IMR-90 (cell line): ENCODE data around the gene TMEM30A. TPM values are rescaled to one million over a fixed set of nuclear protein-coding genes. Genes with fewer than 3 reads are reported as not detected.

Experiments used
- ATAC-seq: fragments of 200-7000 bp; cut with Tn5 transposase; 2 replicates; pipeline ENCODE4 v1.9.1; 2020; ENCODE audit warnings: low read depth, mild to moderate bottlenecking, moderate library complexity
- BruUV-seq: library from RNA; stranded (reverse); fragments of 400-500 nt; replicated peaks from 2 replicates; lab custom pipeline; 2021; lab: Mats Ljungman, UMichigan
- CTCF ChIA-PET: fragments of 300-600 bp; formaldehyde crosslinking; extraction: SDS; loops from one replicate; lab custom pipeline; 2021; ENCODE audit warnings: antibody characterized with exemption; lab: Yijun Ruan, JAX
- POLR2A ChIA-PET: fragments of 300-600 bp; sonication (Branson Sonifier 250); formaldehyde crosslinking; loops from one replicate; lab custom pipeline; 2022; ENCODE audit warnings: antibody characterized with exemption; ENCODE audit not compliant: unreplicated experiment; lab: Charles Lee
- DNase-seq: peaks from one replicate; pipeline ENCODE4 v3.0.0; 2013
- H2AFZ ChIP-seq: replicated peaks from 2 replicates; pipeline ENCODE3; 2013; ENCODE audit warnings: low read length, mild to moderate bottlenecking; ENCODE audit not compliant: poor library complexity
- H2AK5ac ChIP-seq: 2 replicates; pipeline ENCODE4 v1.6.1; 2013; ENCODE audit warnings: low read depth, low read length, inconsistent platforms
- H2AK9ac ChIP-seq: replicated peaks from 2 replicates; pipeline ENCODE3; 2013; ENCODE audit warnings: mild to moderate bottlenecking, low read depth, low read length, moderate library complexity; ENCODE audit not compliant: poor library complexity
- H2BK120ac ChIP-seq: 2 replicates; pipeline ENCODE4 v1.6.1; 2013; ENCODE audit warnings: low read depth, low read length, inconsistent platforms
- H2BK15ac ChIP-seq: 3 replicates; pipeline ENCODE4 v1.6.1; 2013; ENCODE audit warnings: low read depth, low read length, inconsistent platforms
- H2BK20ac ChIP-seq: 2 replicates; pipeline ENCODE4 v1.6.1; 2013; ENCODE audit warnings: low read depth, mild to moderate bottlenecking, inconsistent platforms, low read length, moderate library complexity
- H2BK5ac ChIP-seq: 2 replicates; pipeline ENCODE4 v1.6.1; 2013; ENCODE audit warnings: mild to moderate bottlenecking, low read depth, low read length, inconsistent platforms; ENCODE audit not compliant: poor library complexity, severe bottlenecking
- H3K14ac ChIP-seq: replicated peaks from 2 replicates; pipeline ENCODE4 v1.6.1; 2013; ENCODE audit warnings: low read depth, low read length, inconsistent platforms
- H3K18ac ChIP-seq: 2 replicates; pipeline ENCODE4 v1.6.1; 2013; ENCODE audit warnings: low read depth, low read length, control low read depth
- H3K23ac ChIP-seq: 2 replicates; pipeline ENCODE4 v1.6.1; 2013; ENCODE audit warnings: low read depth, low read length, inconsistent platforms
- H3K27ac ChIP-seq: 2 replicates; pipeline ENCODE4 v1.5.1; 2013; ENCODE audit warnings: mild to moderate bottlenecking, control low read depth, low read length; ENCODE audit not compliant: insufficient read depth
- H3K27me3 ChIP-seq: 2 replicates; pipeline ENCODE4 v1.6.1; 2013; ENCODE audit warnings: low read length; ENCODE audit not compliant: control insufficient read depth, insufficient read depth
- H3K36me3 ChIP-seq: 2 replicates; pipeline ENCODE4 v1.6.1; 2013; ENCODE audit warnings: low read length, mixed read lengths; ENCODE audit not compliant: control insufficient read depth, insufficient read depth
- H3K4ac ChIP-seq: 2 replicates; pipeline ENCODE4 v1.6.1; 2013; ENCODE audit warnings: low read depth, low read length, inconsistent platforms
- H3K4me1 ChIP-seq: 2 replicates; pipeline ENCODE4 v1.6.1; 2013; ENCODE audit warnings: low read length, mixed read lengths; ENCODE audit not compliant: control insufficient read depth, insufficient read depth
- H3K4me2 ChIP-seq: 2 replicates; pipeline ENCODE4 v1.6.1; 2013; ENCODE audit warnings: low read depth, mild to moderate bottlenecking, control low read depth, low read length, moderate library complexity
- H3K4me3 ChIP-seq: 2 replicates; pipeline ENCODE4 v1.5.1; 2013; ENCODE audit warnings: low read depth, mild to moderate bottlenecking, control low read depth, low read length, moderate library complexity; ENCODE audit not compliant: insufficient read depth
- H3K56ac ChIP-seq: 2 replicates; pipeline ENCODE4 v1.6.1; 2013; ENCODE audit warnings: low read length, inconsistent platforms; ENCODE audit not compliant: insufficient read depth; ENCODE audit errors: extremely low read depth
- H3K79me1 ChIP-seq, 2 experiments: 2 replicates each; pipeline ENCODE4 v1.6.1; 2013; ENCODE audit warnings: low read length in 2 of 2, inconsistent platforms in 1 of 2, low read depth in 1 of 2
- H3K9ac ChIP-seq: 2 replicates; pipeline ENCODE4 v1.6.1; 2013; ENCODE audit warnings: low read depth, low read length, control low read depth
- H3K9me1 ChIP-seq: 2 replicates; pipeline ENCODE4 v1.6.1; 2013; ENCODE audit warnings: low read length, inconsistent platforms; ENCODE audit not compliant: insufficient read depth
- H3K9me3 ChIP-seq: 2 replicates; pipeline ENCODE4 v1.6.1; 2013; ENCODE audit warnings: low read length; ENCODE audit not compliant: control insufficient read depth, insufficient read depth
- H4K20me1 ChIP-seq: 2 replicates; pipeline ENCODE4 v1.6.1; 2013; ENCODE audit warnings: low read length, inconsistent platforms; ENCODE audit not compliant: insufficient read depth
- H4K5ac ChIP-seq: 2 replicates; pipeline ENCODE4 v1.6.1; 2013; ENCODE audit warnings: mild to moderate bottlenecking, low read depth, low read length, control low read depth
- H4K8ac ChIP-seq, 2 experiments: 2 replicates each; pipeline ENCODE4 v1.6.1; 2013; ENCODE audit warnings: low read depth in 2 of 2, low read length in 2 of 2, control low read depth in 1 of 2, inconsistent platforms in 1 of 2
- H4K91ac ChIP-seq: 2 replicates; pipeline ENCODE4 v1.6.1; 2013; ENCODE audit warnings: low read depth, low read length, inconsistent platforms; ENCODE audit not compliant: insufficient read depth
- BHLHE40 ChIP-seq: fragments of 150-350 bp; IDR thresholded peaks from 2 replicates; pipeline ENCODE4 v1.6.1; 2016; ENCODE audit warnings: mild to moderate bottlenecking, low read depth, low read length
- CEBPB ChIP-seq: IDR thresholded peaks from 2 replicates; pipeline ENCODE4 v1.6.1; 2012; ENCODE audit warnings: low read depth, low read length, improper control_type of control experiment
- CHD1 ChIP-seq: IDR thresholded peaks from 2 replicates; pipeline ENCODE4 v1.6.1; 2012; ENCODE audit warnings: low read depth, low read length, improper control_type of control experiment
- CTCF ChIP-seq: conservative IDR thresholded peaks from 2 replicates; pipeline ENCODE4 v1.5.1; 2012; ENCODE audit warnings: mild to moderate bottlenecking, low read depth, low read length, improper control_type of control experiment
- ELK1 ChIP-seq: fragments of 150-350 bp; IDR thresholded peaks from 2 replicates; pipeline ENCODE4 v1.6.1; 2016; ENCODE audit warnings: low read depth, mild to moderate bottlenecking, low read length, moderate library complexity, borderline replicate concordance
- FOS ChIP-seq: fragments of 150-350 bp; IDR thresholded peaks from 2 replicates; pipeline ENCODE4 v1.6.1; 2016; ENCODE audit warnings: low read depth, low read length
- MAFK ChIP-seq: IDR thresholded peaks from 2 replicates; pipeline ENCODE4 v1.6.1; 2012; ENCODE audit warnings: low read depth, low read length, improper control_type of control experiment
- MAZ ChIP-seq: IDR thresholded peaks from 2 replicates; pipeline ENCODE4 v1.6.1; 2012; ENCODE audit warnings: low read depth, mild to moderate bottlenecking, low read length, improper control_type of control experiment, moderate library complexity, borderline replicate concordance
- MXI1 ChIP-seq: IDR thresholded peaks from 2 replicates; pipeline ENCODE4 v1.6.1; 2012; ENCODE audit warnings: low read depth, mild to moderate bottlenecking, low read length, moderate library complexity, borderline replicate concordance
- NFE2L2 ChIP-seq: fragments of 150-350 bp; IDR thresholded peaks from 2 replicates; pipeline ENCODE4 v1.6.1; 2016; ENCODE audit warnings: low read depth, mild to moderate bottlenecking, low read length
- POLR2A ChIP-seq: IDR thresholded peaks from 2 replicates; pipeline ENCODE4 v1.6.1; 2012; ENCODE audit warnings: mild to moderate bottlenecking, low read depth, low read length
- RAD21 ChIP-seq: IDR thresholded peaks from 2 replicates; pipeline ENCODE4 v1.6.1; 2012; ENCODE audit warnings: low read length, improper control_type of control experiment
- RCOR1 ChIP-seq: IDR thresholded peaks from 2 replicates; pipeline ENCODE4 v1.6.1; 2012; ENCODE audit warnings: mild to moderate bottlenecking, low read length, improper control_type of control experiment; ENCODE audit not compliant: insufficient replicate concordance
- RFX5 ChIP-seq: IDR thresholded peaks from 2 replicates; pipeline ENCODE4 v1.8.0; 2012; ENCODE audit warnings: low read depth, mild to moderate bottlenecking, low read length, moderate library complexity
- SMC3 ChIP-seq: fragments of 150-350 bp; IDR thresholded peaks from 2 replicates; pipeline ENCODE4 v1.6.1; 2016; ENCODE audit warnings: low read depth, mild to moderate bottlenecking, antibody characterized with exemption, low read length, moderate library complexity
- USF2 ChIP-seq: fragments of 150-350 bp; IDR thresholded peaks from 2 replicates; pipeline ENCODE4 v1.6.1; 2017; ENCODE audit warnings: mild to moderate bottlenecking, antibody characterized with exemption, low read length, low read depth
- WGBS, 2 experiments: methylation state at CpG; one replicate each; pipeline versions ENCODE4 v1.1.5 to v1.1.7; 2013; ENCODE audit warnings: missing lambda C conversion rate in 2 of 2; ENCODE audit not compliant: insufficient read length in 1 of 2; ENCODE audit errors: extremely low coverage in 2 of 2; 5-methylcytosine and 5-hydroxymethylcytosine counted together
- dilution Hi-C: fragments of 300-500 bp; cut with HindIII; formaldehyde crosslinking; loops from one replicate; pipeline ENCODE4 v1.14.3; 2018; ENCODE audit warnings: low sequenced_read_pairs; ENCODE audit not compliant: unreplicated experiment
- in situ Hi-C: fragments of 300-500 bp; cut with MboI; formaldehyde crosslinking; loops from 3 replicates; pipeline ENCODE4 v1.14.3; 2019; ENCODE audit warnings: low sequenced_read_pairs, inconsistent platforms, mixed read lengths
- intact Hi-C: fragments of 100-400 bp; cut with micrococcal nuclease; formaldehyde crosslinking; loops from 2 replicates; pipeline ENCODE4 v1.10.0; 2022
- polyA plus RNA-seq, 3 experiments: library from polyadenylated mRNA; depleted of rRNA; stranded (reverse); fragments of >200 nt; gene quantifications; 2 replicates each; pipeline ENCODE4 v1.2.3, GENCODE V29; 2012; ENCODE audit warnings: low replicate concordance in 1 of 3
- total RNA-seq: library from RNA; depleted of rRNA; stranded (reverse); fragments of >200 nt; gene quantifications from 2 replicates; pipeline ENCODE4 v1.2.3, GENCODE V29; 2012

TMEM30A gene
- total and polyA plus RNA-seq, 2 of the 4 experiments (the other 2 are of a cell fraction) = 48.5 to 111 TPM

- no TSS peak for BruUV-seq
- Histone ChIP-seq H3K9me1 (no peaks in the 10 kb centered on the region), H3K27me3 (no peaks in the 10 kb centered on the region; the same call in 1 of the 2 replicates), H4K20me1 (no peaks in the 10 kb centered on the region), H3K4me2 (no peak overlapping the region), H2BK120ac (no peak overlapping the region), H3K4me3 (no peak overlapping the region), H3K23ac (no peak overlapping the region), H3K79me1 (no peaks in the 10 kb centered on the region), H4K5ac (no peak overlapping the region), H2AK5ac (no peak overlapping the region), H2BK15ac (no peak overlapping the region), H3K18ac (no peak overlapping the region), H2AK9ac (no peak overlapping the region), H3K56ac (no peak overlapping the region), H2BK20ac (no peak overlapping the region), H3K9me3 (peaks cover 2% of the 10 kb centered on the region; the same call in 1 of the 2 replicates), H2BK5ac (no peak overlapping the region), H3K14ac (no peak overlapping the region), H3K4me1 (0 out of 2 replicates have a peak, but pooled peaks cover 3% of the 10 kb centered on the region), H4K8ac (no peak overlapping the region), H3K9ac (no peak overlapping the region), H3K36me3 (no peaks in the 10 kb centered on the region), H2AFZ (no peak overlapping the region), H3K27ac (no peak overlapping the region), H4K91ac (no peak overlapping the region), H3K4ac (no peak overlapping the region)
- POLR2A ChIA-PET = no interaction called here
- dilution Hi-C loops = no loop called here
- CTCF ChIA-PET = interaction anchor here (0.5 kb wide), 1 partner anchor 341 kb away, joined by 3 read pairs; no protein-coding TSS in a partner anchor
- intact Hi-C loops = loop anchor here (5.0 kb wide), 1 partner anchor 92 kb away; no protein-coding TSS in a partner anchor
- DNase-seq = no peak
- ATAC-seq = no peak
- in situ Hi-C loops = no loop called here
- WGBS, 2 experiments = no CpG with 5 or more reads among the region's 5 CpGs
- TF ChIP-seq CEBPB (no peak), BHLHE40 (no peak), RAD21 (no peak), CHD1 (no peak), SMC3 (no peak), USF2 (no peak), RCOR1 (no peak), MAFK (no peak), NFE2L2 (no peak), RFX5 (no peak), MAZ (no peak), CTCF (no peak), FOS (no peak), MXI1 (no peak), ELK1 (no peak), POLR2A (no peak)
Measured at GRCh38 chr6:75305573-75305972, 21.0 kb upstream of the TMEM30A start.
